HS-5 (cell line): Measurements from ENCODE around the gene SHLD2.
"Not testable (repeated sequence)": the region's sequence is repeated elsewhere in the genome, so short reads cannot be mapped to it uniquely, and the experiment has no call there.

Experiments used
- DNase-seq: peaks from one replicate; pipeline ENCODE4 v3.0.0-alpha.2; 2012; ENCODE audit warnings: low read depth

SHLD2 gene

DNA sequence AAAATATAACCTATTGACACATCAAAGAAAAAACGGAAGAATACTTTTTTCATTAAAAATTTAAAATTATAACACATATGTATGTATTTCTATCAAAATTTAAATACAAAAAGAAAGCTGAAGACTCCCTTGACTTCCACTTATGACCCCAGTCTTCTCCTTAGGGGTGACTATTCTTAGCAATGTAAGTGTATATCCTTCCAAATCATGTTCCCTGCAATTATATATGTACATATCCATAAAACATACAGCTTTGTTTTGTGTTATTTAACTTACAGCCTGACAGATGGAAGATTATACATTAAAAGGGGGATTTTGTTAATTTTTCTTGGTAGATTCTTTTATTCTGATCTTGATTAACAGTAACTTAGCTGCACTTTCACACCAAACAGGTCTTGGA is 9.5 kb upstream of the SHLD2 start:
- DNase-seq, result no peak

- DNase-seq, result no peak
These were observed 5.3 kb upstream of the SHLD2 start for GRCh38 chr10:87089746-87090145.

DNA sequence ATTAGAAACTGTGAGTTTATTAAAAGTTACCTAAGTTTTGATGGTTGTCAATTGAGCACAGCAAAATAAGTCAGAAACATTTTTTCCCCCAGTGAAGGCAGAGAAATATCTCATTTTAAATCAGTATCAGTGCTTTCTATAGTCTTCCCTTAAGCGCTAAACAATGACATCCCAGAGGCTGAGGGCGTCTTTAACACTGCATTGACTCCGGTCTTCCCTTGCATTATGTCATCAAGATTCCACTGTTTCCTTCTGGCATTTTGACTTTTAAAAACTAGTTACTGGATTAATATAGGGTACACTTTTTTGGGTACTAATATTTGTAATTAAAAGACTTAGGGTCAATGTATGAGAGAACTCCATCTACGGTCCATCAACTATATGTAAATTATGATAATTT is 4.2 kb upstream of the SHLD2 start:
- no peak for DNase-seq

DNA sequence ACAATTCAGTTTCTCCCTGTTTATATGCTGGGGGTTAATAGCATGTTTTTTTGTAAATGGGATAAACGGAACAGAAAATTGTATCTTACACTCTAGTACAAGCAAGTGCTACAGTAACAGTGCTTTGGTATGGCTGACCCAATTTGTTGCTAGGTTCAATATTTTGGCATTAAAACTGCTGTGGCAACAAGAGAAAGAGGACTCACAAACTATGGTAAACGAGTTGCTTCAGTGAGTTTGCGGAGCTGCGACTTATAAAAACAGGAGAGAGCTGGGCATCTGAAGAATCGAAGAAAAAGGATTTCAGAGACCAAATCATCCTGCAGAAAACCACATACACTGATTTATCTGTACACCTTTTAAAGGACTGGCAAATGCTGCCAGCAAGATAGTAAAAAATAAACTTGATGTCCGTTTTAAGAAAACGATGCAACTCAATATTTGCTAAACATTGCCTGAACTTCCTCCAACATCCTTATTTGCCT is 2.6 kb upstream of the SHLD2 start:
- no peak for DNase-seq

DNA sequence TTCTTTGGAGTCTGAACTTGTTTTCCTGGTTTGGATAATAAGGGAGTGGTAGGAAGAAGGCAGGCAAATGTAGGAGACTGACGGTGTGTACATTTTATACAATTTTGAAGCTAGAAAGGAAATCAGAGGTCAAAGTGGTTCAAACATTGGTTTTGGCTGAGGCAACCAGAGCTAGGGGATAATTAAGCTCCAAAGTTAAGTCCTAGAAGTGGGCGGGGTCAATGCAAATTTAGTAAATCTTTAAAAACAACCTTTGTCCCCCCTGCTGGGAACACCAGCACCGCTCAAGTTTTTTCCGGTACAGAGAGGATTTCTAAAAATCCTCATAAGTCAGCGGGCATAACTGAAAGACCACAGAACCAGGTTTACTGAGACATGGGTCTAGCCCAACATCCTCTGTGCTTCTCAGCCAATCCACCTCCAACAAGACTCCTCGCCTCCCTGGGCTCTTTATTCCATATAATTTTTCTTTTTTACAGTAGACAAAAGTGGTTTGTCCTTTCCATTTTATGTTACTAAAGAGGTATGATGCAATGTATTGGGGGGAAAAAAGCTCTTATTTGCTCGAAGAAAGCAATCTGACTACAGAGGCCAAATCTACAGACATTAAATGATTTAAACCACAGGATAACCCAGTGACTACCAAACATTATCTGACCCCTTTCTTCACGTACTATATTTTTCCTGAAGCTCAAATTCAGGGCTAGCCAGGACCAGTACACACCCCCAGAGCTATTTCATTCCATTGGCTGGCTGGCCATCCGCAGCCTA is 2.0 kb upstream of the SHLD2 start:
- peak; percentile 19 for DNase-seq

- DNase-seq, result no peak
These were observed 1.2 kb upstream of the SHLD2 start for GRCh38 chr10:87093632-87094372.

DNA sequence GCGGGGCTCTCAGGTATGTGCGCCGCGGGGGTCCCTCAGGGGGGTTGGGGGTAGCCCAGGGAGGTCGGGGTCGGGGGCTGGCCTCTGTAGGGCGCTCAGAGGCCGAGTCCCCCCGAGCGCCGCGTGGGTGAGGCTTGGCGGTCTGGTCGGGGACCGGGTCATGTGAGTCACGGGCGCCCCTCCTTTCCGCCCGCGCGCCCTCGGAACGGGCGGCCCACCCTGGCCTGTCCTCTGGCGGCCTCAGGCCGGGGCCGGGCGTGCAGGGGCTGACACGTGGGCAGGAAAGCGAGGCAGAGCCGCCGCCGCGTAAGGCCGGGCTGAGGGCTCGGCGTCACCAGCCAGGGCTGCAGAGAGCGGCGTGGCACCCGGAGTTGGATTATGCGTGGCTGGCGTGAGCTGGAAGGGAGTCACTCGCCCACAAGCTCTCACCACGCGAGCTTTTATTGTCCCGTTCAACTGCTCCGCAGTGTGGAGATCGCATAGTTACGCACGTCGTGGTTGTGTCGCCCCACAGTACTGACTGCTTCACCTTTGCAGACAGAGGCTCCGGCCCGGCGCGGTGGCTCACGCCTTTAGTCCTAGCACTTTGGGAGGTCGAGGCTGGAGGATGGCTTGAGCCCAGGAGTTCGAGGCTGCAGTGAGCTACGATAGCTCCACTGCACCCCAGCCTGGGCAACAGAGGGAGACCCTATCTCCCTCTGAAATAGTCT is 385 bp downstream of the SHLD2 start:
- DNase-seq, result peak; percentile 52

DNA sequence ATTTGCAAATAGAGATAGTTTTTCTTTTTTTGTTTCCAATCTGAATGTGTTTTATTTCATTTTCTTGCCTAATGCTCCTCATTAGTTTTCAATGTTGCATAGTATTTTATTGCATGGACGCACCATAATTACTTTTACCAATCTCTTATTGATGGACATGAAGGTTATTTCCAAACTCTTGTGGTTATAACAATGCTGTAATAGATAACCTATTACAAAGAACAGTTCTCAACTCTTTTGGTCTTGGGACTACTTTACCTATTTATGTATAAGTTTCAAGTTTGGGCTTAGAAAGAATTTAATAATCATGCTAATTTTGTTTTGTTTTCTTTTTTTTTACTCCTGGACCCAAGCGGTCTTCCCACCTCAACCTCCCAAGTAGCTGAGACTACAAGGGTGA is 7.0 kb downstream of the SHLD2 start:
- no peak for DNase-seq

GRCh38 chr10:87104727-87105126 is 9.7 kb downstream of the SHLD2 start:
- not testable (repeated sequence) for DNase-seq

GRCh38 chr10:87105446-87106124 is 10.6 kb downstream of the SHLD2 start:
- DNase-seq, result no peak

DNA sequence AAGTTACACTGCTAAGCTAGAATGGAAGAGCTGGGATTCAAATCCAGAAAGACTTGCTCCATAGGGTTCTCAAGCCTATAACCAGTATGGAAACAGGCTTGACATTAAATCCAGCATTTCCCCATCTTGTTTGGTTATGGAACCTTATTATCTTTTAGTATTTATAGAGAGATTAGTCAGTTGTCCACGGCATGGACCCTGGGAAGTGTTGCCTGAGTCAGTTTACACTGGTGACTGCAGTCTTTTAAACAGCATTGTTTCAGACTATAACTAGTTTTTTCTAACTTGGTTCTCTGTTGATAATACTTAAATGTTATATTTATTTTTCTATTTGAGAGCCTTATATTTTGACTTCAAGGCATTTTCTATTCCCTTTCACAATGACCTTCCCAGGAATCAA is 23.1 kb downstream of the SHLD2 start:
- not testable (repeated sequence) for DNase-seq

DNA sequence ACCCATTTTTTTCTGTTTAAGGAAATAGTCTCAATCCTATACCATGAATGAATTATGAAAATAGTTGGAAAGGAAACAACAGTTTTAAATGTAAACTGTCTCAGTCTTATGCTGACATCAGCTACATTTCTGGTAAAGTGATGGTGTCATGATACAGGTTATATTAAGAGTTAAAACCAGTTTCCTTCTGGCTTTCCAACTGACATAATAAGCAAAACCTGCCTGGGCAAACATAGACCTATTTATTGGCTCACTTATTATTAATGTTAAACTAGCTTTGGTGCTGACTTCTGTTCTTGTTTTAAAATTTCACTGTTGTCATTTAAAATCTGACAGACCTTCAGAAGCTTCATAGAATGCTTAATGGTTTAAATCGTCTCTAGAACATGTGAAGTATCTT is 24.0 kb downstream of the SHLD2 start:
- not testable (repeated sequence) for DNase-seq

- not testable (repeated sequence) for DNase-seq
These were observed 28.3 kb downstream of the SHLD2 start for GRCh38 chr10:87123351-87123750.

- not testable (repeated sequence) for DNase-seq
These were observed 32.0 kb downstream of the SHLD2 start for GRCh38 chr10:87127048-87127447.

- not testable (repeated sequence) for DNase-seq
These were observed 32.7 kb downstream of the SHLD2 start for GRCh38 chr10:87127607-87128156.

GRCh38 chr10:87132176-87132575 is 37.2 kb downstream of the SHLD2 start:
- not testable (repeated sequence) for DNase-seq

DNA sequence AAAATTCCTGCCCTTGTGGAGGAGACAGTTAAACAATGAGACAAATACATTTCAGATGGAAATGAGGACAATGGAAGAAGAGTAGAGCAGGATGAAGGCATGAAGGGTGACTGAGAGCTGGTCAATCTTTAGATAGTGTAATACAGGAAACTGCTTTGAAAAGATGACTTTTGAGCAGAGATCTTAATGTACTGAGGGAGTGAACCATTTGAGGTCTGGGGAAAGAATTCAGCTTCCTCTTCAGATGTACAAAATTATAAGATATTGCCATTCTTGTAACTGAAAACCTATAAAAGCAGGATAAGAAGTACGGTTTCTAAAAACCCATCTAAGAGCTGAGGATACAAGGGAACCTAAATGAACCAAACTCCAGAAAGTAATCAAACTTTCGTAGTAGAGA is 38.9 kb downstream of the SHLD2 start:
- not testable (repeated sequence) for DNase-seq

GRCh38 chr10:87134440-87134839 is 39.4 kb downstream of the SHLD2 start:
- DNase-seq, result not testable (repeated sequence)

DNA sequence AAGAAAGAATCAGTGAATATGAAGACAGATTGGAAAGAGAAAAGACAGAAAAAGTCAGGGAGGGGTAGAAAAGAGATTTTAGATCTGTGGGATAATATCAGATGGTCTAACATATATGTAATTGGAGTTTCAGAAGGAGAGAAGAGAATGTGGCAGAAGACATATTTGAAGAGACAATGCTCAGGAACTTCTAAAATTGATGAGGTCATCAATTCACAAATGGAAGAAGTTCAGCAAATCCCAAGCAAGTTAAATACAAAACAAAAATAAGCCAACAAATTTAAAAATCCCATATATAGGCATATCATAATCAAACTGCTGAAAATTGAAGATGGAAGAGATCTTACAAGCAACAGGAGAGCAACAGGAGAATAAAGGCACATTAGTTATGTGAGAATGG is 42.5 kb downstream of the SHLD2 start:
- DNase-seq, result not testable (repeated sequence)

DNA sequence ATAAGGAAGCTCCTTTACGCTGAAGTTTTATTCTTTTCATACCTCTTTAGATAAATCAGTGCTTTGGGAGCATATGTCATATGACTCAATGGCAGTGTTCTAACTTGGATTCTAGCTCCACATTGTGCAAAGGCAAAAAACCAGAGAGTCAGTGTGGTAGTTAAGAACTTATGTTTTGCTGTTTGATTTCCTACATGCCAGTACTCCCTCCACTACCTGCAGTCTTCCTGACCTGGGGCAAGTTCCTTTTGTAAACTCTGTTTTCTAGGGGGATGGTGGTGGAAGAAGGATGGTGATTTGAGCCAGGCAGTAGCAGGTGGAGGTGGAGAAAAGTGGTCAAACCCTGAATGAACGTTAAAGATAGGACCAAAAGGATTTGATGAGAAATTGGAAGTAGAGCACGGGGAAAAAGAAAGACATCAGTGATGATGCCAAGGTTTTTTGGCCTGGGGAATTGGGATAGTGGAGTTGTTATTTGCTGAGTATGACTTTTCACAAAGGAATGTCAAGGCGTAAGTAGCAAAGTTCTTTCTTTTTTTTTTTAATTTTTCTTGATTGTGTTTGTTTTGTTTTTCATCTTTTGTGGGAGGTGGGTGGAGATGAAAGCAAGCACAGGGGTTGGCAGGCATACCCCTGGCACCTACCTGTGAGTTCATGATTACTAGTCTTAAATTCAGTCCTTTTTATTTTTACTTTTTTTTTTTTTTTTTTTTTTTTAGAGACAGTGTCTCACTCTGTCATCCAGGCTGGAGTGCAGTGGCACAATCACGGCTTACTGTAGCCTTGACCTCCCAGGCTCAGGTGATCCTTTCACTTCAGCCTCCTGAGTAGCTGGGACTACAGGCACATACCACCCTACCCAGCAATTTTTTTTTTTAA is 47.5 kb downstream of the SHLD2 start:
- DNase-seq, result not testable (repeated sequence)

DNA sequence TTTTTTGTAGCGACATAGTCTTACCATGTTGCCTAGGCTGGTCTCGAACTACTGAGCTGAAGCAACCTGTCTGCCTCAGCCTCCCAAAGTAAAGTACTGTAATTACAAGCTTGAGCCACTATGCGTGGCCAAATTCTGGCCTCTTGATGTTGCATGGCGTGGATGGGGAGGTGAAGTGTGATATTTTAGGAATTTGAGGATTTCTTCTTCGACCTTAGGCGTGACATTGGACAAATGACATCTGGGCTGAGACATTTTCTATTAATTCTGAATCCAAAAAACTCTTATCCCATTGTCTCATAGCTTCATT is 48.1 kb downstream of the SHLD2 start:
- not testable (repeated sequence) for DNase-seq
